AG04449 (cell line): Measurements from ENCODE around the gene ZNF280D.
A peak's percentile ranks its signal among the peaks of the same experiment; 100 is the strongest.

ENCODE experiments used
- CTCF ChIA-PET: fragments of 350-600 bp; formaldehyde crosslinking; extraction: SDS; loops from one replicate; lab custom pipeline; 2021; ENCODE audit warnings: antibody characterized with exemption; lab: Yijun Ruan, JAX
- POLR2A ChIA-PET: fragments of 400-600, 350-600 bp; formaldehyde crosslinking; extraction: SDS; loops from one replicate; lab custom pipeline; 2020; ENCODE audit warnings: antibody characterized with exemption, inconsistent platforms; lab: Yijun Ruan, JAX
- DNase-seq: peaks from one replicate; pipeline ENCODE4 v3.0.0-alpha.2; 2010; ENCODE audit warnings: low read depth, low spot score
- H3K4me3 ChIP-seq: 2 replicates; pipeline ENCODE4 v1.5.1; 2011; ENCODE audit warnings: low read depth, mild to moderate bottlenecking, control low read depth, low read length
- CTCF ChIP-seq: IDR thresholded peaks from one replicate; pipeline ENCODE4 v1.5.1; 2011; ENCODE audit warnings: mild to moderate bottlenecking, moderate library complexity, low read length, control low read depth, inconsistent platforms; ENCODE audit not compliant: insufficient read depth; ENCODE audit errors: missing control alignments

ZNF280D gene

GRCh38 chr15:56734013-56734635 lies 815 bp upstream of the ZNF280D start:
- peak overlapping the region; percentile 74; the same call in 1 of the 2 replicates for H3K4me3 ChIP-seq
- ChIA-PET CTCF (interaction anchor here (0.9 to 1.4 kb wide), 5 partner anchors 11 to 243 kb away, joined by 3 to 5 read pairs (median 3); no protein-coding TSS in a partner anchor), POLR2A (interaction anchor here (0.9 to 1.0 kb wide), 4 partner anchors 7 to 83 kb away, joined by 3 to 4 read pairs (median 4); no protein-coding TSS in a partner anchor)
- no peak for DNase-seq
- no peak for TF ChIP-seq CTCF

GRCh38 chr15:56732886-56733135 lies 498 bp downstream of the ZNF280D start:
- no peak for DNase-seq
- CTCF ChIA-PET, result no interaction called here
- peak overlapping the region; percentile 74 for H3K4me3 ChIP-seq
- no peak for TF ChIP-seq CTCF
- POLR2A ChIA-PET, result interaction anchor here (0.7 to 1.0 kb wide), 2 partner anchors 12 to 79 kb away, joined by 3 to 4 read pairs; no protein-coding TSS in a partner anchor

DNA sequence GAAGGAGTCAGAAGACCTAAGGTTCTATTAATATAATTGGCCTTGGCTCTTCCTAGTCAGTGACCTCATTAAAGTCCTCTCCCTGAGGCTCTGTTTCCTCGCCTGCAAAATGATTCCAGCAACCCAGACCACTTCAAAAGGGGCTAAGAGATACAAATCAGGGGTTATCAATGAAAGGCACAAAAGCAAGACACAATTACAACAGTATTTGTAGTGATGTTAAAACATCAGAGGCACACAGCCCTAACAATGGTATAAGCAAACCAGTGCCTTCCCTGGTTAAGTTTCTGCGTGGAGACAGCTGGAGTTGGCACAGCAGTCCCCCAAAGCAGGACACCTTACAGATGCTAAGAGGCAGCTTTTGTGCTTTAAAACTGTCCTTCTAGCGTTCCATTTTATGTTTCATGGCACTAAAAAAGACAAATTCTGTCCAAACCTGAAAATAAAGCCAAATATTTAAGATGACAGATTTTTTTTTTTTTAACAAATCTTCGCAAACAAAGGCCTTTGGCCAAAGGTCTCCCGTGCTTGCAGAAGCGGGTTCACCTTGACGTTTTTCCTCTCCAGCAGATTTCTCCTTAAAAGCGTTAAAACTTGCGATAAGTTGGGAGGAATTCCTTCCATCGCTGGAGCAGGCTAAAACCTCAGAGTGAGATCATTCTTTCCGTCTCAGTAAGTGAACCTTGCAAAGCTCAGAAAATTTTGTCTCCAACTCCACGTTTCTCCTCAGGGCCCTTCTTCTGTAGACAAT lies 999 bp downstream of the ZNF280D start:
- DNase-seq, result no peak
- H3K4me3 ChIP-seq, result peak overlapping the region; percentile 74
- no peak for TF ChIP-seq CTCF
- ChIA-PET CTCF (no interaction called here), POLR2A (interaction anchor here (0.7 kb wide), 1 partner anchor 79 kb away, joined by 3 read pairs; no protein-coding TSS in a partner anchor)

GRCh38 chr15:56731548-56731947 lies 1.8 kb downstream of the ZNF280D start:
- no peak for DNase-seq
- CTCF ChIA-PET, result no interaction called here
- POLR2A ChIA-PET, result no interaction called here
- peak overlapping the region; percentile 74 for H3K4me3 ChIP-seq
- TF ChIP-seq CTCF, result no peak

GRCh38 chr15:56729561-56729960 lies 3.7 kb downstream of the ZNF280D start:
- TF ChIP-seq CTCF, result no peak
- ChIA-PET POLR2A (no interaction called here), CTCF (interaction anchor here (0.9 to 1.4 kb wide), 2 partner anchors 11 to 238 kb away, joined by 3 to 4 read pairs; no protein-coding TSS in a partner anchor)
- no peak for DNase-seq
- no peak overlapping the region for H3K4me3 ChIP-seq

GRCh38 chr15:56725386-56725785 lies 7.9 kb downstream of the ZNF280D start:
- DNase-seq, result no peak
- H3K4me3 ChIP-seq, result no peak overlapping the region
- no peak for TF ChIP-seq CTCF
- ChIA-PET POLR2A (no interaction called here), CTCF (no interaction called here)
